ENCODE measurements around the gene HOATZ.

The HOATZ gene

DNA sequence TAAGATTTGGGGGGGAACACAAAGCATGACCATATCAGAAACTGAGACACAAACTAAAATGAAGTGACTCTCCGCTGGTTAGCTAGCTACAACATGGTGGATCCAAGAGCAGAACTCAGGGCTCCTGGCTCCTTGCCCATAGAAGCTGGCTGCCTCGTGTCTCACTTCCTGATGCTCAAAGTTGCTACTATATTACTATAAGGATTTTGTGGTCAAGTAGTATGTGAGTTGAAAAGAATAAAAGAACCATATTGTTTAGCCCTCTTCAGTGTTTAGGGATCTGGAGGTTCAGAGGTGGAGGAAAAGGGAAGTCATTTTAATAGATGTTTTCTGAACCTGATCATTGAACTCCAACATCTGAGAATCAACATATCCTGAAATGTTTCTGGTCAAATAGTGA is 70.8 kb downstream of the HOATZ start:
- DNase-seq, result no peak

DNA sequence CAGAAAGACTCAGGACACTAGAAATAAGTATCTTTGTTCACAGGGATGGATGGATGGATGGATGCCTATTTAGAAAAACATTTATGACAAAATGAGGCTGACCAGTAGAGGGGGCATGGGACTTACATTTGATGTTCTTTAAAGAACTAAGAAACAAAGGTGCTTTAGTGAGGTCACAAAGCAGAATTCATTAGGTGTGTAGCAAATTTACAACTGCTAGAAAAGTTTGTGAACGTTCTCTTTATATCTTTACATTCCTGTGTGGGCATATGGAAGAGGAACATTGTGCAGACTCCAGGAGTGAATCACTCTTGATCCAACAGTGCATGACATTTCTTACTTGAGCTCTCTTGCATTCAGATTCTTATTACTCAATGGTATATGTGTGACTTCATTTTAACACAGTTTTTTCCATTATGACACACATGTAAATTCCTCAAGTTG is 71.8 kb downstream of the HOATZ start:
- DNase-seq, result peak; percentile 43
